ENCODE data around the gene DEPDC7. TPM values are rescaled to one million over a fixed set of nuclear protein-coding genes. Genes with fewer than 3 reads are reported as not detected.

Gene DEPDC7
- total and polyA plus RNA-seq, 2 of the 8 experiments (the other 6 are each of a cell fraction or from before 2014, with no cell fraction given), result 3.1 to 7.6 TPM

- TF ChIP-seq SUZ12 (IDR thresholded peaks at IDR 0.05; ENCODE audit: low read length) (no peak), KDM1A (IDR thresholded peaks at IDR 0.05; ENCODE audit: borderline replicate concordance, low read length) (no peak), FOSL1 (IDR thresholded peaks at IDR 0.05; ENCODE audit: insufficient read depth, low read depth, low read length) (no peak), ATF2 (IDR thresholded peaks at IDR 0.05; ENCODE audit: low read length) (no peak), GTF2F1 (IDR thresholded peaks at IDR 0.05; ENCODE audit: borderline replicate concordance, low read depth, low read length) (no peak)
These were observed 28.6 kb downstream of the DEPDC7 start (continued) for GRCh38 chr11:33044285-33044756.

Measured in H1 (cell line).